ENCODE data around the gene ITPK1.

The ITPK1 gene

DNA sequence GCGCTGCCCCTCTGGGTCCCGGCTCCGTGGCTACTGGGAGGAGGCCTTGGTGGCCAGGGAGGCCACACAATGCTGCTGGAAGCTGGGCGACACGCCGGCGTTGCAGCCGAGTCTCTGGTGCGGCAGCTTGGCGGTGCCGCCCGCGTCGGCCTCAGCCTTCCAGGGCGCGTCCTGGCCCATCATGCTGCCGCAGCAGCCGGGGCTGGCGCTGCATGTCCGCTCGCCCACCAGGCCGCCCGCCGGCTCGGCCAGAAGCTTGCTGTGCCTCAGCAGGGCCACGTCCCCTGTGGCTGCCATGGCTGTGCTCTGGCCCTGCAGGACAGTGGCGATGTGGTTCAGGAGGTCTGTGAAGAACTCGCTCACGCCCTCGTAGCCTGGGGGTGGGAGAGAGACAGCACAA, 174.2 kb downstream of the ITPK1 start:
- DNase-seq (ENCODE audit: low read depth, low spot score), result no peak
- no peak overlapping the region for H3K27ac ChIP-seq
- no peaks in the 10 kb centered on the region; the same call in 1 of the 2 replicates for H3K36me3 ChIP-seq (ENCODE audit: insufficient read depth, low read length)
- H3K9ac ChIP-seq (ENCODE audit: insufficient read length), result no peak overlapping the region
- no peak for TF ChIP-seq POLR2AphosphoS5 (IDR thresholded peaks at IDR 0.05; ENCODE audit: borderline replicate concordance, low read depth, low read length)
- no peak for TF ChIP-seq EZH2 (IDR thresholded peaks at IDR 0.05)
- no peak for TF ChIP-seq FOXP2 (optimal IDR thresholded peaks at IDR 0.05; ENCODE audit: control extremely low read depth, extremely low read length, insufficient read depth)
- H3K4me3 ChIP-seq, result no peak overlapping the region
- no peaks in the 10 kb centered on the region for H3K9me3 ChIP-seq (ENCODE audit: low read depth, low read length)

DNA sequence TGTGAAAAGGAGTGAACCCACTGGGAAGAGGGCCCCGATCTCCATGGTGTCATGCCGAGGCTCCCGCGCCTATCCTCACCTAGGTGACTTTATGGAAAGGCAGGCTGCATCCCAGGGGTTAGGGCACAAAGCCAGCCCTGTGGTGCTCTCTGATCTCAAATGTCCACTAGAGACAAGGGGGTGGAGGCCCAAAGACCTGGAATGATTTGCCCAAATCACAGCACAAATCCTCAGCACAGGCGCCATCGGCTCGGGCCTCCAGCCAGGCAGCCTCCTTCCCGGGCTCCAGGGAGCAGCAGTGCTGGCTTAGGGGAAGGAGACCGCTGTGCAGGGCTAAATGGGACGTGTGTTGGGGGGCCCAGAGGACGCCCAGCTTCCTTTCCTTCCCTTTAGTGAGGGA, 175.2 kb downstream of the ITPK1 start:
- H3K36me3 ChIP-seq (ENCODE audit: insufficient read depth, low read length), result no peaks in the 10 kb centered on the region; the same call in 1 of the 2 replicates
- DNase-seq (ENCODE audit: low read depth, low spot score), result no peak
- no peak overlapping the region for H3K27ac ChIP-seq
- no peak overlapping the region for H3K4me3 ChIP-seq
- TF ChIP-seq FOXP2 (optimal IDR thresholded peaks at IDR 0.05; ENCODE audit: control extremely low read depth, extremely low read length, insufficient read depth) (no peak), EZH2 (IDR thresholded peaks at IDR 0.05) (no peak), POLR2AphosphoS5 (IDR thresholded peaks at IDR 0.05; ENCODE audit: borderline replicate concordance, low read depth, low read length) (no peak)
- no peak overlapping the region for H3K9ac ChIP-seq (ENCODE audit: insufficient read length)
- no peaks in the 10 kb centered on the region for H3K9me3 ChIP-seq (ENCODE audit: low read depth, low read length)

DNA sequence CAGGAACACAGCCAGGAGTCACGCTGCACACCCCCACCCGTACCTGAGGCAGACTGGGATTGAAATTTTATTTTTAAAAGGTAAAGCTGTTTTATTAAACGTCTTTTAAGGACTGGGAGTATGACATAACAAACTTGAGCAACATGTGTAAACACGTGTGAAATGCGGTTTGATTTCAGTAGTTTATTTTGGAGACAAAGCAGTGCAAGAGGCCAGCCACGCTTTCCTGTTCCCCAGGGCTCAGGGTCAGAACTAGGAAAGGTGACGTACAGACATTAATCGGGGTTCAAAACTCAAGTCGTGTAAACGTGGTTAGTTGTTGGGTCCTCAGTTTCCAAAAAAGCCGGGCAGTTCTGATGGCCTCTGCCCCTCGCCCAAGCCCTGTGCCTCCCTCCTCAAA, 176.0 kb downstream of the ITPK1 start:
- Histone ChIP-seq H3K4me3 (no peak overlapping the region), H3K27ac (no peak overlapping the region), H3K36me3 (ENCODE audit: insufficient read depth, low read length) (no peaks in the 10 kb centered on the region; the same call in 1 of the 2 replicates), H3K9me3 (ENCODE audit: low read depth, low read length) (no peaks in the 10 kb centered on the region), H3K9ac (ENCODE audit: insufficient read length) (no peak overlapping the region)
- TF ChIP-seq POLR2AphosphoS5 (IDR thresholded peaks at IDR 0.05; ENCODE audit: borderline replicate concordance, low read depth, low read length) (no peak), FOXP2 (optimal IDR thresholded peaks at IDR 0.05; ENCODE audit: control extremely low read depth, extremely low read length, insufficient read depth) (no peak), EZH2 (IDR thresholded peaks at IDR 0.05) (no peak)
- DNase-seq (ENCODE audit: low read depth, low spot score), result no peak

DNA sequence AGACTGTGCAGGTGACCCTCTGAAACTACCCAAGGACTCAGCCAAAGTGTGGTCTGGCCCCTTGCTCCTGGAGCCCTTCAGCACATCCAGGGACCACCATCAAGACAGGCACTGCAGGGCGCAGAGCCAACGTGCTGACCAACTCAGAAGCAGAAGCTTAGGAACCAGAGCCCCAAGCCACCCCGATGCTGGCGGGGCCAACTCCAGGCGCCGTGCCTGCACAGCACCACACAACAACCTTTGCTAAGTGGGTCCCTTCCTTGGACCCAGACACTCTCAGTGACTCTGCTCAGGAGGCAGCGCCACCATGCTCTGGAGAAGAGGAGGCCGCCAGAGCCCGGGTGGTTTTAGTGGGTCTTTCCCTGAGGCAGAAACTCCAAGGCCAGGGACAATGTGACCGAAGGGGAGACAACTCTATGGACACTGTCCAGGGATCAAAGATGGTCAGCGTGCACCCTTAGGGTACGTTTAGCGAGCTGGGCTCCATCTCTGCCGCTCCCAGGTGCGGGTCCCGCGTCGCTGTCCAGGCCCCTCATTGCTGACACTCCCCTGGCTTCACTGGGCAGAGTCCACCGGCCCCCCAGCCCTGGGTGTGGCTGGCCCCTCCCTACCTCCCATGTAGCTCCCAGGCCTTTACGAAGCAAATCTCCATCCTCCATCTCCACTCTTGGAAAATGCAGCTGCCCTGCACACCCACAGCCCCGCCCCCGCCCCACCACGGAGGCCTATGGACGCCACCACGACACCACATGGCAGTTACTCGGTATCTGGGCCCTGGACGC, 176.6 kb downstream of the ITPK1 start:
- Histone ChIP-seq H3K27ac (no peak overlapping the region), H3K9ac (ENCODE audit: insufficient read length) (no peak overlapping the region), H3K9me3 (ENCODE audit: low read depth, low read length) (no peaks in the 10 kb centered on the region), H3K36me3 (ENCODE audit: insufficient read depth, low read length) (no peaks in the 10 kb centered on the region; the same call in 1 of the 2 replicates), H3K4me3 (no peak overlapping the region)
- TF ChIP-seq FOXP2 (optimal IDR thresholded peaks at IDR 0.05; ENCODE audit: control extremely low read depth, extremely low read length, insufficient read depth) (no peak), EZH2 (IDR thresholded peaks at IDR 0.05) (no peak), POLR2AphosphoS5 (IDR thresholded peaks at IDR 0.05; ENCODE audit: borderline replicate concordance, low read depth, low read length) (no peak)
- no peak for DNase-seq (ENCODE audit: low read depth, low spot score)

DNA sequence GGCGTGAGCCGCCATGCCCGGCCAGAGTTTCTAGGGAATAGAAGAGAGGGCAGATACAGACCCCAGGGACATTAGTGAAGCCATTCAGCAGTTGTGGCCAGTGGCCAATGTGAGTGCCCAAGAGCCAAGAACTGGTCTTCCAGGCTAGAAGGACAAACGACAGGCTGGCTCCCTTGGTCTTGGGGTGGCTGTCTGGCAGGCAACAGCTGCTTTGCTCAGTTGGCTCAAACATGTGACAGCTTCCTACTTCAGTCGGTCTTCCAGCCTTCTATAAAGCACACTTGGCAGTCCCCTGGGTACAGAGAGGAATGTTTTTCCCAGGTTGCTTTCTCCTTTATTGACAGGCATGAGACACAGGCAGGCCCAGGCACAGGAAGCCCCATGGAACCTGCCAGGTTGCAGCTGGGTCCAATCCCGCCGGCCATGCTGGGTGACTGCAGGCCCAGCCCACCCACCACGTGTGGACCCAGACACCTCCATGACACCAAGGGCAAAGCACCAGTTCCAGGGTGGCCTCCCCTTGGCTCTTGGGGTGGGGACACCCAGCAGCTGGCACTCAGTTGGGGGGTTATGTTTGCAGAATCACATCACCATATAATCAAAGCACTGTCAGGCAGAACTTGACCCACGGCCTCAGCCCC, 177.4 kb downstream of the ITPK1 start:
- H3K9me3 ChIP-seq (ENCODE audit: low read depth, low read length), result no peaks in the 10 kb centered on the region
- DNase-seq (ENCODE audit: low read depth, low spot score), result no peak
- H3K4me3 ChIP-seq, result no peak overlapping the region
- TF ChIP-seq EZH2 (IDR thresholded peaks at IDR 0.05), result no peak
- TF ChIP-seq POLR2AphosphoS5 (IDR thresholded peaks at IDR 0.05; ENCODE audit: borderline replicate concordance, low read depth, low read length), result no peak
- no peak for TF ChIP-seq FOXP2 (optimal IDR thresholded peaks at IDR 0.05; ENCODE audit: control extremely low read depth, extremely low read length, insufficient read depth)
- H3K27ac ChIP-seq, result no peak overlapping the region
- H3K36me3 ChIP-seq (ENCODE audit: insufficient read depth, low read length), result no peaks in the 10 kb centered on the region; the same call in 1 of the 2 replicates
- H3K9ac ChIP-seq (ENCODE audit: insufficient read length), result no peak overlapping the region

DNA sequence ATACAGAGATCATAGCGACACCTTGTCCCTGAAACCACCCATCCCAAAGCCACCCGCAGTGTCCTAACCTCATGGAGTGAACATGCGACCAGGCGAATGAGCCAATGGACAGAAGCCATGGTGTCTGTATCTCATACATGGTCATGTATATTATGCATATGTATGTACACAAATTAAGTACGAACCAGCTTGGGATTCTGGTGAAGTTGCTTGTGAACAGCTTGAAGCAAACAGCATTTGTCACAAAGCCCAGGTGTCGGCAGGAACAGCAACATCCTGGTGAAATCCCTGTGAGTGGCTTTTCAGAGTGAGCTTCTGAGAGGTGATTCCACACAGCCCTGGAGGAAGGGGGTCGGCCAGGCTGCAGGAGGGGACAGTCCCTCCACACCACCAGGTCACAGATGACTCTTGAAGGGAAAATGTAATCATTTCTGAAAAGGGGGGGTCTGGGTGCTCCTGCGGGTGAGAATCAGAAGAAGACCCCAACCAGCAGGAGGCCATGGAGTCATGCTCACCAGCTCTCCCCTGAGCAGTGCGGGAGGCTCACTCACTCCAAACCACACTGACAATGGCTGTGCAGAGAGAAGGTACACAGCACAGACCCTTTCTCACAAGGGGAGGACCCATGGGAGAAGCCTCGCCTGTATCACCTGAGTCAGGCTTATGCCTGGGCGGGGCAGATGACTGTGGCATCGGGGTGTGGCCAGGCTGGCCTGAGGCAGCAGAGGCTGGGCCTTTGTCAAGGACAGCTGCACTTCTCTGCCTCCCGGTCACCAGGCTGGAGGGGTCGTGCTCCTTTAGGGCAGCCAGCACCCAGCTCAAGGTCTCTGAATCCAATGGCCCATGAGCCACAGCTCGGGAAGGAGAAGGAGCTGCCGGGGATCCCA, 178.4 kb downstream of the ITPK1 start:
- Histone ChIP-seq H3K36me3 (ENCODE audit: insufficient read depth, low read length) (no peaks in the 10 kb centered on the region; the same call in 1 of the 2 replicates), H3K9ac (ENCODE audit: insufficient read length) (no peak overlapping the region), H3K27ac (no peak overlapping the region), H3K9me3 (ENCODE audit: low read depth, low read length) (no peaks in the 10 kb centered on the region), H3K4me3 (no peak overlapping the region)
- TF ChIP-seq EZH2 (IDR thresholded peaks at IDR 0.05) (no peak), POLR2AphosphoS5 (IDR thresholded peaks at IDR 0.05; ENCODE audit: borderline replicate concordance, low read depth, low read length) (no peak), FOXP2 (optimal IDR thresholded peaks at IDR 0.05; ENCODE audit: control extremely low read depth, extremely low read length, insufficient read depth) (no peak)
- DNase-seq (ENCODE audit: low read depth, low spot score), result no peak

DNA sequence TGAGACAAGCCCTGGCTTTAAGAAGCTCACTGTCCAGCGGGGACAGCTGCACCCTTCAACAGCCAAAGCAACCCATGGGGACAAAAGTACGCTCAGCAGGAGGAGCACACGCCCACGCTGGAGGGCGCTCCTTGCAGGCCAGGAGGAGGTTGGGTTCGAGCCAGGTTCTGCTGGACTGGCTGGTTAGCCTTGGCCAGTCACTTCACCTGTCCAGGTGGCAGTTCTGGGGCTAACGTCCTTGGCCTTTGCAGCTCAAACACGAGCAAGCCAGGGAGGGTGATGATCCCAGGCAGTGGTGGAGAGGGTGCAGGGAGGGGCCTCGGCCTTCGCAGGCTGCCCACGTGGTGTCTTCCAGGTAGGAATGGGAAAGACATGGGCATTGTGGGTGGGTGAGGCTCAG, 179.6 kb downstream of the ITPK1 start:
- no peak overlapping the region for H3K27ac ChIP-seq
- no peak for TF ChIP-seq POLR2AphosphoS5 (IDR thresholded peaks at IDR 0.05; ENCODE audit: borderline replicate concordance, low read depth, low read length)
- no peak for TF ChIP-seq EZH2 (IDR thresholded peaks at IDR 0.05)
- TF ChIP-seq FOXP2 (optimal IDR thresholded peaks at IDR 0.05; ENCODE audit: control extremely low read depth, extremely low read length, insufficient read depth), result no peak
- H3K9ac ChIP-seq (ENCODE audit: insufficient read length), result no peak overlapping the region
- H3K4me3 ChIP-seq, result no peak overlapping the region
- H3K36me3 ChIP-seq (ENCODE audit: insufficient read depth, low read length), result no peaks in the 10 kb centered on the region
- no peak for DNase-seq (ENCODE audit: low read depth, low spot score)
- no peaks in the 10 kb centered on the region for H3K9me3 ChIP-seq (ENCODE audit: low read depth, low read length)

DNA sequence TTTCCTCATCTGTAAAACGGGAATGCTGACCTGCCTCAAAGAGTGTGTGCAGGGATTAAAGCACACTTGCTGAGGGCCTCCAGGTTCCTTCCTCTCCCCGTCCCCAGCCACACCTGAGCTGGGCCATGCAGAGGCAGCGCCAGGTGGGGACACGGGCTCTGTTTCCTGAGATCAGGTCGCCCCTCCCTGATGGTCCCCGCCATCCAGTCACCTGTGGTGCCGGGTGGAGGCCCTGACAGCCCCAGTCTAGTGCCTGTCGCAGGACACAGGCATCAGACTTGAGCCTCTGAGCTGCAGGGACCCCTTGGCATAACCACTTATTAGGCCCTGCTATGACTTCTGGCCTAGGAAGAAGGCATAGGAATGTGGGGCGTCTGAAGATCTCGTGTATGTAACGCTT, 180.3 kb downstream of the ITPK1 start:
- Histone ChIP-seq H3K4me3 (no peak overlapping the region), H3K36me3 (ENCODE audit: insufficient read depth, low read length) (no peaks in the 10 kb centered on the region), H3K9me3 (ENCODE audit: low read depth, low read length) (no peaks in the 10 kb centered on the region), H3K9ac (ENCODE audit: insufficient read length) (no peak overlapping the region), H3K27ac (no peak overlapping the region)
- no peak for TF ChIP-seq POLR2AphosphoS5 (IDR thresholded peaks at IDR 0.05; ENCODE audit: borderline replicate concordance, low read depth, low read length)
- no peak for TF ChIP-seq FOXP2 (optimal IDR thresholded peaks at IDR 0.05; ENCODE audit: control extremely low read depth, extremely low read length, insufficient read depth)
- no peak for TF ChIP-seq EZH2 (IDR thresholded peaks at IDR 0.05)
- DNase-seq (ENCODE audit: low read depth, low spot score), result no peak

Data from SK-N-MC (cell line).